SIG-M5 (cell line): ENCODE results near the gene PSMD2.

Source experiments
- DNase-seq: peaks from one replicate; lab custom pipeline; 2025; lab: John Stamatoyannopoulos, UW

PSMD2 gene

DNA sequence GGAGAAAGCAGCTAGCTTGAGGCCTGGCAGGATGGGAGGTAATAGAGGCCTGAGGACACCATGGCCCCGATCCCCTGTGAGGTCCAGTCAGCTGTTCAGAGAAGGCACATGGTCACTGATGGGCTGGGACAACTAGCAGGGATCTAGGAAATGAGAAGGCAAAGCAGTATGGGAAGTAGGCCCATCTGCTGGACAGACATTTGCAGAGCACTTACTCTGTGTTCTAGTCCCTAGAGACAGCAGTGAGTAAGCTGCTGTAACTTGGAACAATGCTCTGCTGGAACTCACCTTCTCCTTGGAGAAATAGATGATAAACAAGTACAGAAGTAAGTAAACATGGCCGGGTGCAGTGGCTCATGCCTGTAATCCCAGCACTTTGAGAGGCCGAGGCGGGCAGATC lies 16.1 kb upstream of the PSMD2 start:
- DNase-seq, result no peak

- no peak for DNase-seq
Measured at GRCh38 chr3:184283681-184284080, 15.4 kb upstream of the PSMD2 start.

- DNase-seq, result no peak
Measured at GRCh38 chr3:184284696-184285095, 14.3 kb upstream of the PSMD2 start.

GRCh38 chr3:184289426-184289938 lies 9.6 kb upstream of the PSMD2 start:
- peak; percentile 11 for DNase-seq

DNA sequence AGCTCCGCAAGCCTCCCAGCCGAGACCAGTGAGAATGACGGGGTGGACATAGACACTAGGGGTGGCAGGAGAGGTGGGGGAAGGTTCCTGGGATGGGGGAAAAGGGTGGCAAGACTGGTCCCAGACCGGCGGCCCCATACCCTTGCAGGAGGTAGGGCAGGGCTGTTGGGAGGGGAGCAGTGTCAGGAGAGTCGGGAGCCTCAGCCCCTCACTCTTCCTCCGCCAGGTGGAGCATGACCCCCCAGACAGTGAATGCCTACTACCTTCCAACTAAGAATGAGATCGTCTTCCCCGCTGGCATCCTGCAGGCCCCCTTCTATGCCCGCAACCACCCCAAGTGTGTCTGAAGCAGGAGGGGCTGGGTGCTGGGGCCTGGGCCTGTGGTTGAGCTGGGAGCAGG lies 8.7 kb upstream of the PSMD2 start:
- no peak for DNase-seq

- no peak for DNase-seq
Measured at GRCh38 chr3:184291044-184291737, 7.8 kb upstream of the PSMD2 start.

DNA sequence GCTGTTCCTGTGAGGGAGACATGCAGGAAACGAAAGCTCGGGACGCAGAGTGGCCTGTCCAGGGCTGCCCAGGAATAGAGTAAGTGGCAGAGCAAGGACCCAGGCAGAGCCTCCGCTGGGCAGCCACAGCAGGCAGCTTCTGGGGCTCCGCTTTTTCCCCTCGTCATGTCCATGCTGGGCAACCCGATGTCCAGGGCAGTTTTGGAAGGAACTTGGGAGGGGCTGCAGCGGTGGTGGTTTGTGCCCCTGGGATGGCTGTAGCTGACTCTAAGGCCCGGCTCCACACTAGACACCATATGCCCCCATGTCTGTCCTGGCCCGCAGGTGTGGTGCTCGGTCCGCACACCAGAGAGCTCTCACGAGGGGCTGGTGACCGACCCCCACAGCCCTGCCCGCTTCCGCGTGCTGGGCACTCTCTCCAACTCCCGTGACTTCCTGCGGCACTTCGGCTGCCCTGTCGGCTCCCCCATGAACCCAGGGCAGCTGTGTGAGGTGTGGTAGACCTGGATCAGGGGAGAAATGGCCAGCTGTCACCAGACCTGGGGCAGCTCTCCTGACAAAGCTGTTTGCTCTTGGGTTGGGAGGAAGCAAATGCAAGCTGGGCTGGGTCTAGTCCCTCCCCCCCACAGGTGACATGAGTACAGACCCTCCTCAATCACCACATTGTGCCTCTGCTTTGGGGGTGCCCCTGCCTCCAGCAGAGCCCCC lies 7.1 kb upstream of the PSMD2 start:
- no peak for DNase-seq

GRCh38 chr3:184295771-184296170 lies 3.3 kb upstream of the PSMD2 start:
- DNase-seq, result no peak

GRCh38 chr3:184296616-184297015 lies 2.4 kb upstream of the PSMD2 start:
- DNase-seq, result no peak

GRCh38 chr3:184299488-184300377 lies 692 bp downstream of the PSMD2 start:
- DNase-seq, result no peak

GRCh38 chr3:184300378-184300720 lies 1.3 kb downstream of the PSMD2 start:
- no peak for DNase-seq

DNA sequence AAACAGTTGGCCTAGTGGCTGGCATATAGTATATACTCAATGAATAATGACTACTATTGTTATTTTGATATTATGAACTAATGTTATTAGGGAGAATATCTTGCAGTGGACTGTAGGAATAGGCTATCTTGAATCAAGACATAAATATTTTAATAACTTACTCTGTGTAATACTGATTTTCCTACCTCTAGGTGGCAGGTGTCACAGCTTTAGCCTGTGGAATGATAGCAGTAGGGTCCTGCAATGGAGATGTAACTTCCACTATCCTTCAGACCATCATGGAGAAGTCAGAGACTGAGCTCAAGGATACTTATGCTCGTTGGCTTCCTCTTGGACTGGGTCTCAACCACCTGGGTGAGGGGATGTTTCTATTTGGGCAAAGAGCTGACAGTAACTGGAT lies 6.5 kb downstream of the PSMD2 start:
- DNase-seq, result no peak

- DNase-seq, result no peak
Measured at GRCh38 chr3:184306341-184306972, 7.4 kb downstream of the PSMD2 start.

GRCh38 chr3:184307915-184308314 lies 8.9 kb downstream of the PSMD2 start:
- no peak for DNase-seq

DNA sequence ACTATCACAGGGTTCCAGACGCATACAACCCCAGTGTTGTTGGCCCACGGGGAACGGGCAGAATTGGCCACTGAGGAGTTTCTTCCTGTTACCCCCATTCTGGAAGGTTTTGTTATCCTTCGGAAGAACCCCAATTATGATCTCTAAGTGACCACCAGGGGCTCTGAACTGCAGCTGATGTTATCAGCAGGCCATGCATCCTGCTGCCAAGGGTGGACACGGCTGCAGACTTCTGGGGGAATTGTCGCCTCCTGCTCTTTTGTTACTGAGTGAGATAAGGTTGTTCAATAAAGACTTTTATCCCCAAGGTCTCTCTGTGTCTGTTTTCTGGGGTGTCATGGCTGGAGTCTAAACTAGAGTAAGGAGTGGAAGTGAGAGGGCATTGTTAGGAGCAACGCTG lies 9.7 kb downstream of the PSMD2 start:
- no peak for DNase-seq

GRCh38 chr3:184311633-184312032 lies 12.6 kb downstream of the PSMD2 start:
- no peak for DNase-seq

- peak; percentile 50 for DNase-seq
Measured at GRCh38 chr3:184314363-184314699, 15.3 kb downstream of the PSMD2 start, which contains the start of gene EIF4G1. EIF4G1 (plus strand) TSS chr3:184314606; CDS start chr3:184315797, 1,191 bp downstream.

DNA sequence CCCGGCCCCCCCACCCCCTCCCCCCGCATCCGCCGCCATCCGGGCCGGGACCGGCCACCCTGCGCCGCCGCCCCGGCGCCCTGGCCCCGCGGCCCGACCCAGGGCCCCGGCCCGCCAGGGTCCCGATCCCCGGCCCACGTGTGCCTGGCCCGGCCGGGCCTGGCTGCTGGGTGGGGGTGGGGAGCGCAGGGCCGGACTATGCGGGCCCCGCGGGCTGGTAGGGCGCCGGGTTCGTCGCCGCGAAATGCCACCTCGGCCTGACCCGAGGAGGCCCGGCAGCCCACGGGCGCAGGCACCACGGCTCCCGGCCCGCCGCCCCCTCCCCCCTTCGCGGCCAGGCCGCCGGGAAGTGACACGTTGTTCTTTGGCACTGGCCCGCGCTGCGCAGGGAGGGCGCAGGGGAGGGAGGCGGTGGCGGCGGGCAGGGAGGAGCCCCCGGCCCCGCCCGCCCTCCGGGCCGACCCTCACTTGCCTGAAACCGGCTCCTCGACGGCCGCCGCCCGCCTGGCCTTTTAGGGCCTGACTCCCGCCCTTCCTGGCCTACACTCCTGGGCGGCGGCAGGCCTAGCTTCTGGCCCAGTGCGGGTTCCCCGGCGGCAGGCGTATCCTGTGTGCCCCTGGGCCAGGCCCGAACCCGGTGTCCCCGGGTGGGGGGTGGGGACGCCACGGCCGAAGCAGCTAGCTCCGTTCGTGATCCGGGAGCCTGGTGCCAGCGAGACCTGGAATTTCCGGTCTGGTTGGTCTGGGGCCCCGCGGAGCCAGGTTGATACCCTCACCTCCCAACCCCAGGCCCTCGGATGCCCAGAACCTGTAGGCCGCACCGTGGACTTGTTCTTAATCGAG lies 15.9 kb downstream of the PSMD2 start:
- DNase-seq, result no peak

DNA sequence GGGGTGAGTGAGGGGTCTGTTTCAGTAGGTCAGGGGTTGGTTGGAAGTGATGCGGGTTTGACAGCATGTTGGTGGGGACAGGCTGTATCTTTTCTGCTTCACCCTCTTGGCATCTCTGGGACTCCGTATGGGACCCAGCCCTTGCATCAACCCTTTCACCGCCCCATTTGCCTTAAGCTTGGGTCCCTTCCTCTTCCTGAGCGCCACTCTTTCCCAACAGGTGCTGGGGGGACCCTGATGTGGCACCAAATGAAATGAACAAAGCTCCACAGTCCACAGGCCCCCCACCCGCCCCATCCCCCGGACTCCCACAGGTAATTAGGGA lies 16.5 kb downstream of the PSMD2 start:
- no peak for DNase-seq

- no peak for DNase-seq
Measured at GRCh38 chr3:184315871-184316661, 17.0 kb downstream of the PSMD2 start.

GRCh38 chr3:184316792-184317191 lies 17.8 kb downstream of the PSMD2 start:
- DNase-seq, result no peak
